Coronary artery (tissue), 2 donors: ENCODE measurements around the gene CXorf49.

Experiments
- DNase-seq: peaks from one replicate; pipeline ENCODE4 v3.0.0-alpha.2; 2017; ENCODE audit warnings: low spot score
- H3K27ac ChIP-seq, 2 donors: fragments of 200-600 bp; sonication (generic); one replicate each; pipeline ENCODE4 v1.5.1; 2016 to 2019
- H3K4me3 ChIP-seq: fragments of 200-600 bp; sonication (generic); 2 replicates; pipeline ENCODE4 v1.5.1; 2016; ENCODE audit warnings: mild to moderate bottlenecking, moderate library complexity
- TF ChIP-seq, protein P1 (sequence below): fragments of 200-600 bp; sonication (generic); IDR thresholded peaks from one replicate; pipeline ENCODE4 v1.5.1; 2019; ENCODE audit warnings: antibody characterized with exemption

Gene CXorf49

GRCh38 chrX:71667328-71668247 lies 50.5 kb downstream of the CXorf49 start, which contains the start of gene LOC101059915:
Gene LOC101059915 (plus strand): TSS chrX:71667546.
- no peak within 1 kb of the TSS for H3K4me3 ChIP-seq
- no peak for DNase-seq
- TF ChIP-seq, protein P1, sequence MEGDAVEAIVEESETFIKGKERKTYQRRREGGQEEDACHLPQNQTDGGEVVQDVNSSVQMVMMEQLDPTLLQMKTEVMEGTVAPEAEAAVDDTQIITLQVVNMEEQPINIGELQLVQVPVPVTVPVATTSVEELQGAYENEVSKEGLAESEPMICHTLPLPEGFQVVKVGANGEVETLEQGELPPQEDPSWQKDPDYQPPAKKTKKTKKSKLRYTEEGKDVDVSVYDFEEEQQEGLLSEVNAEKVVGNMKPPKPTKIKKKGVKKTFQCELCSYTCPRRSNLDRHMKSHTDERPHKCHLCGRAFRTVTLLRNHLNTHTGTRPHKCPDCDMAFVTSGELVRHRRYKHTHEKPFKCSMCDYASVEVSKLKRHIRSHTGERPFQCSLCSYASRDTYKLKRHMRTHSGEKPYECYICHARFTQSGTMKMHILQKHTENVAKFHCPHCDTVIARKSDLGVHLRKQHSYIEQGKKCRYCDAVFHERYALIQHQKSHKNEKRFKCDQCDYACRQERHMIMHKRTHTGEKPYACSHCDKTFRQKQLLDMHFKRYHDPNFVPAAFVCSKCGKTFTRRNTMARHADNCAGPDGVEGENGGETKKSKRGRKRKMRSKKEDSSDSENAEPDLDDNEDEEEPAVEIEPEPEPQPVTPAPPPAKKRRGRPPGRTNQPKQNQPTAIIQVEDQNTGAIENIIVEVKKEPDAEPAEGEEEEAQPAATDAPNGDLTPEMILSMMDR: no peak

GRCh38 chrX:71666240-71667223 lies 51.6 kb downstream of the CXorf49 start:
- H3K27ac ChIP-seq: no peak overlapping the region
- no peak overlapping the region for H3K4me3 ChIP-seq
- DNase-seq: no peak
- TF ChIP-seq, protein P1: no peak

More at GRCh38 chrX:71667328-71668247, 50.5 kb downstream of the CXorf49 start, which contains the start of gene LOC101059915:
- no peak within 1 kb of the TSS for H3K27ac ChIP-seq

DNA sequence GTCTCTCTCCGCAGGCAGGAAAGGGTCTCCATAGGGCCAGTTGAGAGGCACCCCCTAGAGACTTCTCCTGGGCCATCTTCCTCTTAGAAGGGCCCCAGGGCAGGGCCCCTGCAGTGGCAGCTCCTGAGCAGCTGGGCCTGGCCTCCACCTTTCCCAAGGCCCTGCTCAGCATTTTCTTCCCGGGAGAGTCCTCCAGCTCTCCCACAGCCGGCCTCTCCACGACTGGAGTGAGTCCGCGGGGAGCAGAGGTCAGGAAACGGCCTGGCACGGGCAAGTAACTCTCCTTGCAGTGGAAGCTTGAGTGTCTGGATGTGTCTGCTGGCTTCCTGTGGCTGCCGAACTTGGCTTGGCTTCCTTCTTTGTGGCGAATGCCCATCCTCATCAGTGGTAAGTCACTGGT lies 52.3 kb downstream of the CXorf49 start:
- H3K4me3 ChIP-seq: no peak overlapping the region

DNA sequence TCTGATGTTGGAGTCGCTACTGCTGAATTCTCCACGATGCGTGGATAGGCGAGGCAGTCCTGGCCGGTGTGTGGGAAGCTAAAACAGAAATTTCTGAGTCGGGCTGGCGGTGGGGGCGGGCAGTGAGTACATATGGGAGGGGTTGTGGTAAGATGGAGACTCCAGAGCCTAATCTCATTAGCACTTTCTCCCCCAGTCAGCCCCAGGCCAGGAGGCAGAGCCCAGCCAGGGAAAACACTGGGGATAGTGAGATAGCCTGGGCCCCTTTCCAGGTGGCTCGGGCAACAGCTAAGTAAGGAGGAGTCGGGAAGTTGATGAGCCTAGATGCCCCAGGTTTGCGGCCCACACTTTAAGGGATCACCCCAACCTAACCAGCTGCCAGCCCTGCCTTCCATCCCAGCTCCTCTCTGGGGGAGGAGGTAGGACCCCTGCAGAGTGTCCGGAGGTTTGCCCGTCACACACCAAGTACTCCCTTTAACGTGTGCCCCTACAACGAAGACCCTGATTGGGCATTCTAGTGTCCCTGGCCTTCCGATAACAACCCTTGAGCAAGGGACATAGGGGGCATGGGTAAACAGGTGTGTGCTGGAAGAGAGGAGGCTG lies 53.1 kb downstream of the CXorf49 start:
- no peak overlapping the region for H3K27ac ChIP-seq
- H3K4me3 ChIP-seq: no peak overlapping the region
- TF ChIP-seq, protein P1: no peak
- no peak for DNase-seq

More for the DNA sequence above, 52.3 kb downstream of the CXorf49 start:
- H3K27ac ChIP-seq: no peak overlapping the region
- no peak for DNase-seq
- TF ChIP-seq, protein P1: no peak
